ENCODE data around the gene OR4E2. TPM values are rescaled to one million over a fixed set of nuclear protein-coding genes. Genes with fewer than 3 reads are reported as not detected.

The OR4E2 gene
- total RNA-seq, 2 donors from 2014 or later, result not detected

DNA sequence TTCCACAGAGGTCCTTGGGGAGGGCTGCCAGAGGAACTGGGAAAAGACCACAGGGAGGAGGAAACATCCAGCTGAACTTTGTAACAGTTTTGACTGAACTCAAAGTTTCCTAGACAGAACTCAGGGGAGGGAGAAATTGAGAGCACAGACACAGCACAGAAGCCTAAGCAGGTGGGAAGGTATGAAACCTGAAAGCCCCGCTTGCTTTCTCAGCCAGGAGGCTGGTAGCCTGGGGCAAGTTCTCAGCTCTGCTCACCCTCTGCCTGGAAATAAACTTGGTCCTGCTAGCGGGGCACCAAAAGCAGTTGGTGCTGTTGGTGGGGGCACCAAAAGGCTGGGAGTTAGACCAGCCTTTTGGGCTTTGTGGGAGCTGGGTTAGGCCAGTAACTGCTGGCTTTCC, 45.9 kb downstream of the OR4E2 start:
- Histone ChIP-seq H3K27me3 (no peaks in the 10 kb centered on the region), H3K36me3 (no peaks in the 10 kb centered on the region)
- TF ChIP-seq, protein P1, sequence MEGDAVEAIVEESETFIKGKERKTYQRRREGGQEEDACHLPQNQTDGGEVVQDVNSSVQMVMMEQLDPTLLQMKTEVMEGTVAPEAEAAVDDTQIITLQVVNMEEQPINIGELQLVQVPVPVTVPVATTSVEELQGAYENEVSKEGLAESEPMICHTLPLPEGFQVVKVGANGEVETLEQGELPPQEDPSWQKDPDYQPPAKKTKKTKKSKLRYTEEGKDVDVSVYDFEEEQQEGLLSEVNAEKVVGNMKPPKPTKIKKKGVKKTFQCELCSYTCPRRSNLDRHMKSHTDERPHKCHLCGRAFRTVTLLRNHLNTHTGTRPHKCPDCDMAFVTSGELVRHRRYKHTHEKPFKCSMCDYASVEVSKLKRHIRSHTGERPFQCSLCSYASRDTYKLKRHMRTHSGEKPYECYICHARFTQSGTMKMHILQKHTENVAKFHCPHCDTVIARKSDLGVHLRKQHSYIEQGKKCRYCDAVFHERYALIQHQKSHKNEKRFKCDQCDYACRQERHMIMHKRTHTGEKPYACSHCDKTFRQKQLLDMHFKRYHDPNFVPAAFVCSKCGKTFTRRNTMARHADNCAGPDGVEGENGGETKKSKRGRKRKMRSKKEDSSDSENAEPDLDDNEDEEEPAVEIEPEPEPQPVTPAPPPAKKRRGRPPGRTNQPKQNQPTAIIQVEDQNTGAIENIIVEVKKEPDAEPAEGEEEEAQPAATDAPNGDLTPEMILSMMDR (IDR thresholded peaks at IDR 0.05), result no peak

DNA sequence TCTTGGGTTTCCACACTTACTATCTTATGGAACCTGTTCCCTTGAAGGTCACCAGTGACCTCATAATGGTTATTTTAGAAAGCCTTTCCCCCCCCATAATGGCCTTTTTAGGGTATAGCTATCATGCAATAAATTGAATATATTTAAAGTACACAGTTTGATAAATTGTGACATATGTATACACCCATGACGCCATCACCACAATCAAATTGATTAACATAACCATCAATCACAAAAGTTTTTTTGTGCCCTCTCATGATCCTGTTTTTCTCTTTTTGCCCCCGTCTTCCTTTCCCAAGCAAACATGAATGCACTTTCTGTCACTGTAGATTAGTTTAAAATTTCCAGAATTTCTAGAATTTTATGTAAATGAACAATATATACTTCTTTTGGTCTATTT, 48.7 kb downstream of the OR4E2 start:
- no peak overlapping the region for H3K27ac ChIP-seq
- TF ChIP-seq, protein P1 (IDR thresholded peaks at IDR 0.05), result no peak
- no peaks in the 10 kb centered on the region for H3K36me3 ChIP-seq
- peaks cover 0 to 6% of the 10 kb centered on the region in 2 donors for H3K9me3 ChIP-seq
- no peaks in the 10 kb centered on the region for H3K4me1 ChIP-seq
- DNase-seq (ENCODE audit: low spot score), result no peak
- H3K4me3 ChIP-seq, result no peak overlapping the region
- H3K27me3 ChIP-seq, result no peaks in the 10 kb centered on the region

More for the DNA sequence above, 45.9 kb downstream of the OR4E2 start:
- DNase-seq (ENCODE audit: low spot score), result no peak
- H3K4me3 ChIP-seq, result no peak overlapping the region
- H3K9me3 ChIP-seq, result no peaks in the 10 kb centered on the region
- no peaks in the 10 kb centered on the region for H3K4me1 ChIP-seq
- no peak overlapping the region for H3K27ac ChIP-seq

DNA sequence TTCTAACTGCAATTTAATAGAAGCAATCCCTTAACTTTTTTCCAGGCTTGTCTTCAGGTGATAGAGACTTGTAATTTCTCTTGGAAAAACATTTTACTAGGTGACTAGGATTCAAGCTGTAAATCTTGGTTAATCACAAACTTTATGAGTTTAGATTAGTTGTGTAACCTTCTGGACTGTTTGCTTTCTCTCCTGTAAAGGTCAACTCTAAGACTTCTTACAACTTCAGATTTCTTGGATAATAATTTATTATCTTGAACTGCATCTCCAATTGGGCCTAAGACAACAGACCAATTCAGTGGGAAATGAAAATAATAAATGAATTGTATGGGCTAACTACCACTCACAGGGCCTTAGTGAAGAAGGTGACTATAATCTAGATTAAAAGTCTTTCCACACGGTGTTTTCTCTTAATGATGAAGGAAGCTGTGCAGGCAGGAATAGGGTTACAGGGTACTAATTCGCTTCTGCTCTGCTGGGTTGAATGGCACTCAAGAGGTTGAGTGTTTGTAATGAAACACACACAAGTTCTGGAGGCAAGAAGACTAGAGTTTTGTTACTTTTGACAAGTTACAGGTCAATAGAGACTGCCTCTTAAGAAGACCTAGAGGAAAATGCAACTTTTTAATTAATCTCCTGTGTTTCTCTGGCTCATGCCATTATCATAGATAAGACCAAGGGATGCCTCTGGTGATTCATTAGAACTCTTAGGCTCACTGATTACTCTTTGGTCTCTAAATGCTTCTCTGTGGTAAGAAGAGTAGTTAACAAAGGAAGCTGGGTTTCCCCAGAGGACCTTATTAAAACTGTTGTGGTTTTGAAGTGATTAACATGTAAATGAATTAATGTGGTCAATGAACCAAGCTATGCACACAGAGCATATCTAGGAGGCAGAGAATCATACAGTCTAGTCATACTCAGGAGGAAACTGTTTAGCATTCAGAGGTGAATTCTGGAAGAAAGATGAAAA, 50.0 kb downstream of the OR4E2 start:
- no peaks in the 10 kb centered on the region for H3K4me1 ChIP-seq
- H3K4me3 ChIP-seq, result no peak overlapping the region
- TF ChIP-seq, protein P1 (IDR thresholded peaks at IDR 0.05), result no peak
- peaks cover 0 to 6% of the 10 kb centered on the region in 2 donors for H3K9me3 ChIP-seq
- H3K27ac ChIP-seq, result no peak overlapping the region
- H3K36me3 ChIP-seq, result no peaks in the 10 kb centered on the region
- no peaks in the 10 kb centered on the region for H3K27me3 ChIP-seq
- no peak for DNase-seq (ENCODE audit: low spot score)

DNA sequence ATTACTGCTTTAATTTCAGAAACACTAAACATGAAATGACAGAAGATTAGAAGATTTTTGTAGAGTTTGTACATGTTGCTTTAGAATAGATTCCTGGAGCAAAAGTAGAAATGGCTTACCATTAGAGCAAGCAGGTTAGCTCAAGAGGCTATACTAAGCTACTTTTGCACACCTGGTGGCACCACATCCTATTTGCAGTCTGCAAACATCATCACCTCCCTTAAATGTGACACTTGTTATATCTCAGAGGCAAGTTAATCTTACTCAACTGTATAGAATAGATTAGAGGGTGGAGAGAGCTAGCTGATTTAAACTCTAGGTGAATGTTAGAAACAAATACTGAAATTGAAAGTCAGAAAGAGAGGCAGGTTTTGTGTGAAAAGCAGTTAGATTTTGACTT, 50.7 kb downstream of the OR4E2 start:
- no peak for DNase-seq (ENCODE audit: low spot score)
- Histone ChIP-seq H3K4me1 (no peaks in the 10 kb centered on the region), H3K27me3 (no peaks in the 10 kb centered on the region), H3K4me3 (no peak overlapping the region), H3K9me3 (peaks cover 0 to 6% of the 10 kb centered on the region in 2 donors), H3K27ac (no peak overlapping the region), H3K36me3 (no peaks in the 10 kb centered on the region)
- TF ChIP-seq, protein P1 (IDR thresholded peaks at IDR 0.05), result no peak

DNA sequence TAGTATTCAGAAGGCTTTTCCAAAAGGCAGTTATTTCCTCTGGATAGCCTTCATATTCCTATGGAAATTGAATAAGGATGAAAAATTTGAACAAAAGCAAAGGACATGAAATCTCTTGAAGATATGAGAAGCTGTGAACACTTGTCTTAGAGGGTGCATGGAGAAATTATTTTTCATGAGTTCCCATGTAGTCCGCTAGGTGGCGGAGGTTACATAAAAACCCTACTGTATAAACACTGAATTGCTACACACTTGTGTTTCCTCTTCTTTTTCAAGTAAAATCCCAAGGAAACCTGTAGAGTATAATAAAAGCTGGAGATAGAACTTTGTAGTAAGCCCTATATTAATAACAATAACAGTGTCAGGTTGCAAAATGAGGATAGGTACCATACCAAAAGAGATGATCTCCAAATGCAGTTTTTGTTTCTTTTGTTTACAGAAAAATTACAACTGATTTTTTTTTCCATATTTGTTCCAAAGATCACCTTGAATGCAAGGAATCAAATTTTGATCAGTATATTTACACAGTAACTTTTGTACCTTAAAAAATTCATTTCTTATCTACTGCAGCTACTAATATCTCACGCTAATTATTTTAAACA, 57.8 kb downstream of the OR4E2 start:
- Histone ChIP-seq H3K27ac (no peak overlapping the region), H3K4me3 (no peak overlapping the region), H3K36me3 (no peaks in the 10 kb centered on the region), H3K9me3 (peaks cover 0 to 3% of the 10 kb centered on the region in 2 donors), H3K27me3 (no peaks in the 10 kb centered on the region), H3K4me1 (no peaks in the 10 kb centered on the region)
- DNase-seq (ENCODE audit: low spot score), result no peak
- TF ChIP-seq, protein P1 (IDR thresholded peaks at IDR 0.05), result peak; percentile 58 to 76

Data from right atrium auricular region (tissue), 2 donors.